ENCODE data around the gene LRIF1.

LRIF1 gene

DNA sequence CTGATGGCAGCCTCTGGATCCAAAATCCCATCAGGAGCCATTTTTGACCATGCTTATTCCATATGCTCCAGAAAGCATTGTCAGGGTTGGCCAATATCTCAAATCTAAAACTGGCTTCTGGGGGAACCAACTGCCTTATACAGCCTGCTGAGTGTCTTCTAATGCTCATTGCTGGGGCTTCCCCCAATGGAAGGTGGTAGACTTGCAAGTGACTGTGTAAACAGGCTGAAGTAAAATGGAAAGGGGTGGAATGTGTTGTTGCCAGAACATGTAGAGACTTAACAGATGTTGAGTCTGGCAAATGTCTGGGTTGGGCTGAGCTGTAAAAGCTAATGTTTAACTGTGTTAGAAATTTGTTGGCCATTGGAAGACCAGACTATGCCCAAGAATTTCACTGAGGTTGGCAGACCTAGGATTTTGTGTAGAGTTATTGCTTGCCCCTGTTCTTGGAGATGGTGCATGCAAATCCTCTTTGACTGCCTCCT, 22.7 kb upstream of the LRIF1 start:
- POLR2A ChIA-PET, result no interaction called here

DNA sequence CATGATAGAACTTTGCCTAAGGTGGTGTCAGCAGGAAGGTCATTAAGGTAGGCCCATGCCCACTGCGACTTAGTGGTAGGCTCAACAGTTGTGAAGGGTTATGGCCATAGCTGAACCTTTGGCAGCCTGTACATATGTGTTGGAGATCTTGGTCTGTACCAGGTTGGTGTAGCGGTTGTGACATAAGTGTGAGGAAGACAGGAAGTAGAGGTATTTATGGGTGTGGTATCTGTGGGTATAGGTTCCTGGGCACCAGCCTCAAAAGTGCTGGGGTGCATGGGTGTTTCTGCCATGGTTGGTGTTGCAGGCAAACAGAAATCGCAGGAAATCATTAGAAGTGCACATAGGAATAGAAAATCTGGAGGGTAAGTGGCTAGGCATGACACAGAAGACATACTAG, 18.6 kb upstream of the LRIF1 start:
- TF ChIP-seq, protein P1, sequence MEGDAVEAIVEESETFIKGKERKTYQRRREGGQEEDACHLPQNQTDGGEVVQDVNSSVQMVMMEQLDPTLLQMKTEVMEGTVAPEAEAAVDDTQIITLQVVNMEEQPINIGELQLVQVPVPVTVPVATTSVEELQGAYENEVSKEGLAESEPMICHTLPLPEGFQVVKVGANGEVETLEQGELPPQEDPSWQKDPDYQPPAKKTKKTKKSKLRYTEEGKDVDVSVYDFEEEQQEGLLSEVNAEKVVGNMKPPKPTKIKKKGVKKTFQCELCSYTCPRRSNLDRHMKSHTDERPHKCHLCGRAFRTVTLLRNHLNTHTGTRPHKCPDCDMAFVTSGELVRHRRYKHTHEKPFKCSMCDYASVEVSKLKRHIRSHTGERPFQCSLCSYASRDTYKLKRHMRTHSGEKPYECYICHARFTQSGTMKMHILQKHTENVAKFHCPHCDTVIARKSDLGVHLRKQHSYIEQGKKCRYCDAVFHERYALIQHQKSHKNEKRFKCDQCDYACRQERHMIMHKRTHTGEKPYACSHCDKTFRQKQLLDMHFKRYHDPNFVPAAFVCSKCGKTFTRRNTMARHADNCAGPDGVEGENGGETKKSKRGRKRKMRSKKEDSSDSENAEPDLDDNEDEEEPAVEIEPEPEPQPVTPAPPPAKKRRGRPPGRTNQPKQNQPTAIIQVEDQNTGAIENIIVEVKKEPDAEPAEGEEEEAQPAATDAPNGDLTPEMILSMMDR (IDR thresholded peaks at IDR 0.05; ENCODE audit: control extremely low read depth, extremely low read depth, low read depth, missing control alignments), result no peak
- ChIA-PET CTCF (interaction anchor here (1.4 kb wide), 1 partner anchor 11 kb away, joined by 5 read pairs; no protein-coding TSS in a partner anchor), POLR2A (no interaction called here)
- no peak for DNase-seq (ENCODE audit: extremely low spot score)

More for the DNA sequence above, 22.7 kb upstream of the LRIF1 start:
- TF ChIP-seq, protein P1 (IDR thresholded peaks at IDR 0.05; ENCODE audit: control extremely low read depth, extremely low read depth, low read depth, missing control alignments), result no peak
- CTCF ChIA-PET, result interaction anchor here (1.8 kb wide), 1 partner anchor 45 kb away, joined by 5 read pairs; no protein-coding TSS in a partner anchor
- DNase-seq (ENCODE audit: extremely low spot score), result no peak

DNA sequence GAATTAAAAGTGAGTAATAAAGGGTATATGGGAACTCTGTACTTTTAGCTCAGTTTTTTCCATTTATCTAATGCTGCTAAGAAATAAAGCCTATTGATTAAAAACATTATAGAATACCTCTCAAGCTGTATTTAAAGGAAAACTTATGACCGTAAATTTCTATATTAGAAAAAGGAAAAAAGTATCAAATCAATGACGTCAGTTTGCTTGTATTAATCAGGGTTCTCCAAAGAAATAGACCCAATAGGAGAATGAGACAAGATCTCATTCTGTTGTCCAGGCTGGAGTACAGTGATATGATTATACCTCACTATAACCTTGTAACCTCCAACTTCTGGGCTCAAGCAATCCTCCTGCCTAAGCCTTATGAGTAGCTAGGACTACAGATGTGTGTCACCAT, 15.4 kb upstream of the LRIF1 start:
- ChIA-PET POLR2A (no interaction called here), CTCF (interaction anchor here (2.2 kb wide), 1 partner anchor 13 kb away, joined by 4 read pairs; no protein-coding TSS in a partner anchor)
- no peak for DNase-seq (ENCODE audit: extremely low spot score)
- TF ChIP-seq, protein P1 (IDR thresholded peaks at IDR 0.05; ENCODE audit: control extremely low read depth, extremely low read depth, low read depth, missing control alignments), result no peak

DNA sequence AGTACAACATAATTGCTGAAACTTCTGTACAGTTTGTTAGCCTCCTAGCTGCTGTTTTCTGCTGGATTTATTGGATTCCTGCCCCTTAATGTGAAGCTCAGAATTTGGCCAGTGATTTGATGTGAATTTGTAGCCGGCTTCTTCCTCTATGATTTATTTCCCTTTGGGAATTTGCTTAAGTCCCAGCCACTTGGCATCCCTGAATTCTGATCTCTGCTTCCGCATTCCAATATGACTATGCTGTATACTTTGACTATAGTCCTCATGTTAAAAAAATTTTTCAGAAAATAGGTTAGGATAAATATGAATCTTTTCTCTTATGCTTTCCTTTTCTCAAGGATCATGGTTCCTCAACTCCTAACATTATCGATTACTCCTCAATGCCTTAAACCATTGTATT, 12.4 kb upstream of the LRIF1 start:
- ChIA-PET CTCF (interaction anchor here (1.0 to 1.3 kb wide), 3 partner anchors 10 to 105 kb away, joined by 3 read pairs; no protein-coding TSS in a partner anchor), POLR2A (no interaction called here)
- no peak for DNase-seq (ENCODE audit: extremely low spot score)
- TF ChIP-seq, protein P1 (IDR thresholded peaks at IDR 0.05; ENCODE audit: control extremely low read depth, extremely low read depth, low read depth, missing control alignments), result no peak

DNA sequence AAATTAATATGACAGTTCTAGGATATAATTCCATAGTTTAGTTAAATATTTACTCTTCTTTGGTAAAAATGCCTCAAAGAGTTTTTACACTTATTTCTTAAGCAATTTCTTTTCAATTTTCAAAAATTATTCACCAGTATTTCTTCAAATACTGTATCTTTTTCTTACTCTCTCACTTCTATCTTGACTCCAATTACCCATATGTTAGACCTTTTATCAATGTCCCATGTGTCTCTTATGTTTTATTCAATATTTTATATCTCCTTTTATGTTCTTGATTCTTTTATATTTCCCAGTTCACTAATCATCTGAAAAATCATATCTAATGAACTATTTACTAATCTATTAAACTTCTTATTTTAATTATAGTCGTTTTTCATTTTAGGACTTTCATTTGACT, 11.5 kb upstream of the LRIF1 start:
- TF ChIP-seq, protein P1 (IDR thresholded peaks at IDR 0.05; ENCODE audit: control extremely low read depth, extremely low read depth, low read depth, missing control alignments), result no peak
- CTCF ChIA-PET, result interaction anchor here (1.0 to 1.3 kb wide), 3 partner anchors 11 to 18 kb away, joined by 3 read pairs; no protein-coding TSS in a partner anchor
- POLR2A ChIA-PET, result no interaction called here
- DNase-seq (ENCODE audit: extremely low spot score), result no peak

DNA sequence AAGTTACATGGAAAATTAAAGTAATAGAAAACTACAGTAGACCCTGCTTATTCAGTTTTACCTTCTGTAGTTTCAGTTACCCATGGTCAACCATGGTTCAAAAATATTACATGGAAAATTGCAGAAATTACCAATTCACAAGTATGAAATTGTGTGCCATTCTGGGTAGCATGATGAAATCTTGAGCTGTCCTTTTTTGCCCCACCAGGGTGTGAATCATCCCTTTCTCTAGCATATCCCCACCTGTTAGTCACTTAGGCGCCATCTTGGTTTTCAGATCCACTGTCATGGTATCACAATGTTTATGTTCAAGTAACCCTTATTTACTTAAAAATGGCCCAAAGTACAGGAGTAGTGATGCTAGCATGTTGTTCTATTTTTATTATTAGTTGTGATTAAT, 3.5 kb upstream of the LRIF1 start:
- ChIA-PET POLR2A (no interaction called here), CTCF (no interaction called here)
- TF ChIP-seq, protein P1 (IDR thresholded peaks at IDR 0.05; ENCODE audit: control extremely low read depth, extremely low read depth, low read depth, missing control alignments), result no peak
- no peak for DNase-seq (ENCODE audit: extremely low spot score)
